GM12878 (cell line): ENCODE measurements around the gene THSD8. TPM values are rescaled to one million over a fixed set of nuclear protein-coding genes. Genes with fewer than 3 reads are reported as not detected.

Experiments
- ATAC-seq: fragments of 200-7000 bp; cut with Tn5 transposase; 3 replicates; pipeline ENCODE4 v1.9.1; 2020; ENCODE audit warnings: mild to moderate bottlenecking, moderate library complexity
- BruUV-seq: library from RNA; stranded (reverse); fragments of 400-500 nt; replicated peaks from 2 replicates; lab custom pipeline; 2021; lab: Mats Ljungman, UMichigan
- CTCF ChIA-PET: fragments of 300-600 bp; sonication (Branson Sonifier 250); formaldehyde crosslinking; extraction: SDS; loops from one replicate; lab custom pipeline; 2021; ENCODE audit warnings: inconsistent platforms; lab: Yijun Ruan, JAX
- POLR2A ChIA-PET: fragments of 350-600 bp; formaldehyde crosslinking; extraction: SDS; loops from one replicate; lab custom pipeline; 2021; ENCODE audit warnings: inconsistent platforms; lab: Charles Lee
- RAD21 ChIA-PET: fragments of 300-600 bp; sonication (Branson Sonifier 250); formaldehyde crosslinking; loops from one replicate; lab custom pipeline; 2023; ENCODE audit warnings: antibody characterized with exemption; ENCODE audit not compliant: unreplicated experiment; lab: Charles Lee
- SMC1A ChIA-PET: fragments of 300-600 bp; sonication (Branson Sonifier 250); formaldehyde crosslinking; loops from one replicate; lab custom pipeline; 2023; ENCODE audit not compliant: unreplicated experiment, uncharacterized antibody; lab: Charles Lee
- DNase-seq: peaks from one replicate; pipeline ENCODE4 v3.0.0-alpha.2; 2011; ENCODE audit warnings: low read depth, low spot score
- FAIRE-seq: peaks from 3 replicates; lab custom pipeline; 2011; peaks lifted over from hg19 to GRCh38; lab: Jason Lieb, UNC
- H2AFZ ChIP-seq: 2 replicates; pipeline ENCODE4 v1.6.0; 2011; ENCODE audit warnings: low read depth, low read length, control low read depth; ENCODE audit not compliant: control insufficient read depth
- H3K27ac ChIP-seq: 2 replicates; pipeline ENCODE4 v1.5.1; 2011; ENCODE audit warnings: control low read depth; ENCODE audit not compliant: control insufficient read depth, insufficient read depth
- H3K27me3 ChIP-seq, 2 experiments: replicated peaks in 1 of 2; 2 replicates each; pipeline versions ENCODE4 v1.6.0 to v1.6.1; 2011; ENCODE audit warnings: low read length in 1 of 2; ENCODE audit not compliant: control insufficient read depth in 2 of 2, insufficient read depth in 2 of 2
- H3K36me3 ChIP-seq, 2 experiments: 2 replicates each; pipeline ENCODE4 v1.5.1; 2011; ENCODE audit warnings: low read length in 1 of 2; ENCODE audit not compliant: control insufficient read depth in 2 of 2, insufficient read depth in 2 of 2
- H3K4me1 ChIP-seq: 2 replicates; pipeline ENCODE4 v1.6.1; 2011; ENCODE audit warnings: mild to moderate bottlenecking, low read length, moderate library complexity, mixed read lengths; ENCODE audit not compliant: control insufficient read depth, insufficient read depth
- H3K4me2 ChIP-seq: 2 replicates; pipeline ENCODE4 v1.6.0; 2011; ENCODE audit warnings: control low read depth; ENCODE audit not compliant: control insufficient read depth, insufficient read depth
- H3K4me3 ChIP-seq: fragments of 200-600 bp; sonication (generic); 2 replicates; pipeline ENCODE4 v1.5.1; 2016
- H3K79me2 ChIP-seq: 2 replicates; pipeline ENCODE4 v1.6.0; 2011; ENCODE audit warnings: low read length; ENCODE audit not compliant: control insufficient read depth, insufficient read depth
- H3K9ac ChIP-seq: 2 replicates; pipeline ENCODE4 v1.8.0; 2011; ENCODE audit warnings: low read length, control low read depth, mixed read lengths; ENCODE audit not compliant: control insufficient read depth, insufficient read depth
- H3K9me3 ChIP-seq: replicated peaks from 3 replicates; pipeline ENCODE4 v1.5.1; 2011; ENCODE audit warnings: mild to moderate bottlenecking, low read length; ENCODE audit not compliant: control insufficient read depth, insufficient read depth
- H4K20me1 ChIP-seq: 2 replicates; pipeline ENCODE4 v1.6.0; 2011; ENCODE audit not compliant: control insufficient read depth, insufficient read depth
- CEBPB ChIP-seq, 2 experiments: fragments of 150-350 bp in 1 of 2; IDR thresholded peaks; 2 replicates each; pipeline ENCODE4 v1.6.1; 2012 to 2014; ENCODE audit warnings: low read depth in 2 of 2, low read length in 2 of 2, borderline replicate concordance in 1 of 2, inconsistent platforms in 1 of 2
- FOS ChIP-seq: IDR thresholded peaks from 3 replicates; pipeline ENCODE4 v1.6.1; 2011; ENCODE audit warnings: borderline replicate concordance; ENCODE audit not compliant: insufficient read length; ENCODE audit errors: extremely low read depth
- JUNB ChIP-seq: IDR thresholded peaks from 2 replicates; pipeline ENCODE4 v1.6.1; 2016; ENCODE audit warnings: antibody characterized with exemption, mild to moderate bottlenecking
- JUND ChIP-seq: IDR thresholded peaks from 2 replicates; pipeline ENCODE4 v1.6.1; 2012; ENCODE audit warnings: low read depth, mild to moderate bottlenecking, low read length, improper control_type of control experiment, moderate library complexity
- KDM1A ChIP-seq: fragments of 200-600 bp; sonication (generic); IDR thresholded peaks from 2 replicates; pipeline ENCODE4 v1.6.1; 2016; ENCODE audit warnings: borderline replicate concordance
- POU2F2 ChIP-seq: IDR thresholded peaks from 3 replicates; pipeline ENCODE4 v1.6.1; 2011; ENCODE audit warnings: low read depth, mild to moderate bottlenecking, low read length, borderline replicate concordance
- WGBS: methylation state at CpG from one replicate; pipeline ENCODE4 v1.1.6; 2016; ENCODE audit warnings: low lambda C conversion rate; ENCODE audit not compliant: insufficient replicate concordance, insufficient coverage; ENCODE audit errors: missing lambda C conversion rate; 5-methylcytosine and 5-hydroxymethylcytosine counted together
- in situ Hi-C: fragments of 300-500 bp; cut with MboI; formaldehyde crosslinking; loops from 9 replicates; pipeline ENCODE4 v1.14.3; 2018; ENCODE audit warnings: mixed read lengths
- intact Hi-C: fragments of 100-400 bp; cut with micrococcal nuclease; formaldehyde crosslinking; loops from one replicate; pipeline ENCODE4 v1.14.2; 2022; ENCODE audit not compliant: unreplicated experiment
- polyA plus RNA-seq, 11 experiments: library from polyadenylated mRNA; depleted of rRNA in 4 of 11; unstranded in 6 of 11; stranded (reverse) in 5 of 11; fragments of >200 nt; fragmentation: Nextera tagmentation in 4 of 11; fragmentation: Illumina TruSeq in 1 of 11; extraction: Ambion mirVana in 4 of 11; extraction: Trizol in 1 of 11; gene quantifications; 1 replicate in 1 of 11; 2 replicates in 10 of 11; pipeline versions ENCODE4 v1.2.1 to v1.2.3, GENCODE V29; 2011 to 2016; ENCODE audit warnings: inconsistent platforms in 2 of 11, missing spikeins in 2 of 11, low read depth in 1 of 11
- total RNA-seq, 4 experiments: library from RNA; depleted of rRNA in 3 of 4; stranded (reverse); fragments of >200 nt in 3 of 4; fragmentation: Illumina TruSeq in 1 of 4; extraction: Trizol in 1 of 4; gene quantifications; 2 replicates each; pipeline versions ENCODE4 v1.2.1 to v1.2.3, GENCODE V29; 2013 to 2021
- TF ChIP-seq, protein P1 (sequence below): fragments of 450-650 bp; IDR thresholded peaks from 2 replicates; pipeline ENCODE4 v1.6.1; 2017; ENCODE audit warnings: antibody characterized with exemption, mild to moderate bottlenecking, moderate library complexity

THSD8 gene
- total and polyA plus RNA-seq, 10 of the 15 experiments (the other 5 are each of a cell fraction or from before 2014, with no cell fraction given): 0.24 to 32.3 (median 21.3) TPM; not detected in 2

DNA sequence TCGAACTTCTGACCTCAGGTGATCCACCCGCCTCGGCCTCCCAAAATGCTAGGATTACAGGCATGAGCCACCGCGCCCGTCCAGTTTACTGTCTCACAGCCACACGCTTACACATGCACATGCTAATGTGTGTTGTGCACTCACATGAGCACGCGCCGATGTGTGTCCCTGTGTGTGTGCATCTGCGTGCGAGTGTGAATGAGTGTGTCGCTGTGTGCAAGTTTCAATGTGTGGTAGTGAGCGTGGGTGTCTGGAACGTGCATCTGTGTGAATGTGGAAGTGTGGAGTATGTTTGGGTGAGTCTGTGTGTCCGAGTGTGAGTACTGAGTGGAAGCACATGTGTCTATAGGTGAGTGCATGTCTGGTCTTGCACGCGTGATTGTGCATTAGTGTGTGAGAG, 40.6 kb downstream of the THSD8 start (continued):
- TF ChIP-seq KDM1A (no peak), POU2F2 (no peak), CEBPB (IDR thresholded peaks at IDR 0.05; ENCODE audit: borderline replicate concordance in 1 of 2, low read depth in 2 of 2, low read length in 2 of 2) (no peak), JUNB (no peak)
- TF ChIP-seq, protein P1, sequence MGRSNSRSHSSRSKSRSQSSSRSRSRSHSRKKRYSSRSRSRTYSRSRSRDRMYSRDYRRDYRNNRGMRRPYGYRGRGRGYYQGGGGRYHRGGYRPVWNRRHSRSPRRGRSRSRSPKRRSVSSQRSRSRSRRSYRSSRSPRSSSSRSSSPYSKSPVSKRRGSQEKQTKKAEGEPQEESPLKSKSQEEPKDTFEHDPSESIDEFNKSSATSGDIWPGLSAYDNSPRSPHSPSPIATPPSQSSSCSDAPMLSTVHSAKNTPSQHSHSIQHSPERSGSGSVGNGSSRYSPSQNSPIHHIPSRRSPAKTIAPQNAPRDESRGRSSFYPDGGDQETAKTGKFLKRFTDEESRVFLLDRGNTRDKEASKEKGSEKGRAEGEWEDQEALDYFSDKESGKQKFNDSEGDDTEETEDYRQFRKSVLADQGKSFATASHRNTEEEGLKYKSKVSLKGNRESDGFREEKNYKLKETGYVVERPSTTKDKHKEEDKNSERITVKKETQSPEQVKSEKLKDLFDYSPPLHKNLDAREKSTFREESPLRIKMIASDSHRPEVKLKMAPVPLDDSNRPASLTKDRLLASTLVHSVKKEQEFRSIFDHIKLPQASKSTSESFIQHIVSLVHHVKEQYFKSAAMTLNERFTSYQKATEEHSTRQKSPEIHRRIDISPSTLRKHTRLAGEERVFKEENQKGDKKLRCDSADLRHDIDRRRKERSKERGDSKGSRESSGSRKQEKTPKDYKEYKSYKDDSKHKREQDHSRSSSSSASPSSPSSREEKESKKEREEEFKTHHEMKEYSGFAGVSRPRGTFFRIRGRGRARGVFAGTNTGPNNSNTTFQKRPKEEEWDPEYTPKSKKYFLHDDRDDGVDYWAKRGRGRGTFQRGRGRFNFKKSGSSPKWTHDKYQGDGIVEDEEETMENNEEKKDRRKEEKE: no peak
- TF ChIP-seq, all 136 proteins: peak for 2

DNA sequence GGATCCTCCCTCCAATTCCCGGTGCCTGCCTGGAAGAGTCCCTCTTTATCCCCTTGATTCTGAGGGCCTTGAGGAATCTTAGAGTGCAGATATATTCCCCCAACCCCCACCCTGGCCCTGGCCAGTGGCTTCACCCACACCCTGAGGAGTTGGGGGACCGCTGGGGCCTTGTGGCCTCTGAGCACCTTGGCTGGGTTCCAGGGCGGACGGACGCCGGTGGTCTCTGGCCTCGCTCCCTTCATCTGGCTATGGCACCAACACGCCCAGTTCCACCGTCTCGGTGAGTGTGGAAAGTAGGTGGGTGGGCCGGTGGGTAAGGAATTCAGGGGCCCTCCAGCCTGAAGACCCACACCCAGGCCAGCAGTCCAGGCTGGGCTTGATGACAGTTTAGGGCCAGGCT, 41.5 kb downstream of the THSD8 start:
- H3K36me3 ChIP-seq: no peaks in the 10 kb centered on the region
- no peak overlapping the region for H3K4me3 ChIP-seq
- no peak overlapping the region for H2AFZ ChIP-seq
- H3K27me3 ChIP-seq: peaks cover 0 to 12% of the 10 kb centered on the region in 2 experiments
- no peaks in the 10 kb centered on the region; the same call in 2 of the 3 replicates for H3K9me3 ChIP-seq
- H4K20me1 ChIP-seq: no peaks in the 10 kb centered on the region
- no TSS peak for BruUV-seq
- POLR2A ChIA-PET: no interaction called here
- intact Hi-C loops (no loop called here), in situ Hi-C loops (no loop called here)
- FAIRE-seq (no peak), ATAC-seq (no peak), DNase-seq (no peak)
- H3K9ac ChIP-seq: no peak overlapping the region
- RAD21 ChIA-PET: no interaction called here
- H3K4me2 ChIP-seq: no peak overlapping the region
- H3K4me1 ChIP-seq: peaks cover 3% of the 10 kb centered on the region
- SMC1A ChIA-PET: no interaction called here
- WGBS: 77% methylated on average over 11 of the region's 11 CpGs
- TF ChIP-seq JUND: no peak
- TF ChIP-seq FOS: no peak
- TF ChIP-seq, all 136 proteins: peak for 0
- H3K27ac ChIP-seq: no peak overlapping the region
- H3K79me2 ChIP-seq: no peaks in the 10 kb centered on the region
- CTCF ChIA-PET: interaction anchor here (10.1 kb wide), 1 partner anchor 83 kb away, joined by 235 read pairs; no protein-coding TSS in a partner anchor
